Hindlimb muscle (tissue), 1 donor: ENCODE data around the gene NTN5. TPM values are rescaled to one million over a fixed set of nuclear protein-coding genes. Genes with fewer than 3 reads are reported as not detected.

Experiments used
- DNase-seq: peaks from one replicate; pipeline ENCODE4 v3.0.0-alpha.2; 2013
- polyA plus RNA-seq: library from polyadenylated mRNA; unstranded; fragments of 120-200 nt; gene quantifications from one replicate; pipeline ENCODE4 v1.2.1, GENCODE V29; 2013; ENCODE audit not compliant: insufficient read length

Gene NTN5
- polyA plus RNA-seq, 1 donor, result 0.72 TPM

DNA sequence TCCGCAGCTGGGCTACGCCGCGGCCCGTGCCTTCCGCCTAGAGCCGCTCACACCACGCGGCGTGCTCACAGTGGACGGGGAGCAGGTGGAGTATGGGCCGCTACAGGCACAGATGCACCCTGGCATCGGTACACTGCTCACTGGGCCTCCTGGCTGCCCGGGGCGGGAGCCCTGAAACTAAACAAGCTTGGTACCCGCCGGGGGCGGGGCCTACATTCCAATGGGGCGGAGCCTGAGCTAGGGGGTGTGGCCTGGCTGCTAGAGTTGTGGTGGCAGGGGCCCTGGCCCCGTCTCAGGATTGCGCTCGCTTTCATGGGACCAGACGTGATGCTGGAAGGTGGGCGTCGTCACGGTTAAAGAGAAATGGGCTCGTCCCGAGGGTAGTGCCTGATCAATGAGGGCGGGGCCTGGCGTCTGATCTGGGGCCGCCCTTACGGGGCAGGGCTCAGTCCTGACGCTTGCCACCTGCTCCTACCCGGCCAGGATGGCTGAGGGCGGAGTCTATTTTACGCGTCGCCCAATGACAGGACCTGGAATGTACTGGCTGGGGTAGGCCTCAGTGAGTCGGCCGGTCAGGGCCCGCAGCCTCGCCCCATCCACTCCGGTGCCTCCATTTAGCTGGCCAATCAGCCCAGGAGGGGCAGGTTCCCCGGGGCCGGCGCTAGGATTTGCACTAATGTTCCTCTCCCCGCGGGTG lies 43.1 kb downstream of the NTN5 start:
- DNase-seq, result no peak

DNA sequence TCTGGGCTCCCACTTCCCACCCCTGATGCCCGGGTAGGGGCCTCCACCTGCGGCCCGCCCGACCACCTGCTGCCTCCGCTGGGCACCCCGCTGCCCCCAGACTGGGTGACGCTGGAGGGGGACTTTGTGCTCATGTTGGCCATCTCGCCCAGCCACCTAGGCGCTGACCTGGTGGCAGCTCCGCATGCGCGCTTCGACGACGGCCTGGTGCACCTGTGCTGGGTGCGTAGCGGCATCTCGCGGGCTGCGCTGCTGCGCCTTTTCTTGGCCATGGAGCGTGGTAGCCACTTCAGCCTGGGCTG lies 43.6 kb downstream of the NTN5 start:
- no peak for DNase-seq

DNA sequence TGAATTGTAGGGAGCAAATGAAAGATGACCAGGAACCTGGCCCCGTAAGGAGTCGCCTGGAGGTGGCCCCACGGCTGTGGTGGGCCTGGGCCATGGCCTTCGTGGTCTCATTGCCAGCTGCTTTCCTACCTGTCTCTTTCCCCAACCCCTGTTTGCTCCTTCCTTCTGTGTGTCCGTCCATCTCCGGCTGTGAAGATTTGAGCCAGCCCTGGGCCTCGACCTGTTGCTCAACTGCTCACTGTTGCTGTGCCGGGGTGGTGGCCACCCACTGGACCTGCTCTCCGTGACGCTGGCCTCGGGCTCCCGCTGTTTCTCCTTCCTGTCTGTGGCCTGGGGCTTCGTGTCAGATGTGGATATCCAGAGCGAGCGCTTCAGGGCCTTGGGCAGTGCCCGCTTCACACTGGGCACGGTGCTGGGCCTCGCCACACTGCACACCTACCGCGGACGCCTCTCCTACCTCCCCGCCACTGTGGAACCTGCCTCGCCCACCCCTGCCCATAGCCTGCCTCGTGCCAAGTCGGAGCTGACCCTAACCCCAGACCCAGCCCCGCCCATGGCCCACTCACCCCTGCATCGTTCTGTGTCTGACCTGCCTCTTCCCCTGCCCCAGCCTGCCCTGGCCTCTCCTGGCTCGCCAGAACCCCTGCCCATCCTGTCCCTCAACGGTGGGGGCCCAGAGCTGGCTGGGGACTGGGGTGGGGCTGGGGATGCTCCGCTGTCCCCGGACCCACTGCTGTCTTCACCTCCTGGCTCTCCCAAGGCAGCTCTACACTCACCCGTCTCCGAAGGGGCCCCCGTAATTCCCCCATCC lies 44.1 kb downstream of the NTN5 start:
- DNase-seq, result no peak

- DNase-seq, result no peak
Measured at GRCh38 chr19:48627865-48628314, 44.9 kb downstream of the NTN5 start.

- DNase-seq, result no peak
Measured at GRCh38 chr19:48627201-48627864, 45.5 kb downstream of the NTN5 start.

DNA sequence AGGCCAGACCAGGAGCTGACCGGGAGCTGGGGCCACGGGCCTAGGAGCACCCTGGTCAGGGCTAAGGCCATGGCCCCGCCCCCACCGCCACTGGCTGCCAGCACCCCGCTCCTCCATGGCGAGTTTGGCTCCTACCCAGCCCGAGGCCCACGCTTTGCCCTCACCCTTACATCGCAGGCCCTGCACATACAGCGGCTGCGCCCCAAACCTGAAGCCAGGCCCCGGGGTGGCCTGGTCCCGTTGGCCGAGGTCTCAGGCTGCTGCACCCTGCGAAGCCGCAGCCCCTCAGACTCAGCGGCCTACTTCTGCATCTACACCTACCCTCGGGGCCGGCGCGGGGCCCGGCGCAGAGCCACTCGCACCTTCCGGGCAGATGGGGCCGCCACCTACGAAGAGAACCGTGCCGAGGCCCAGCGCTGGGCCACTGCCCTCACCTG lies 46.9 kb downstream of the NTN5 start:
- DNase-seq, result no peak

- DNase-seq, result no peak
Measured at GRCh38 chr19:48624791-48625723, 47.8 kb downstream of the NTN5 start.

DNA sequence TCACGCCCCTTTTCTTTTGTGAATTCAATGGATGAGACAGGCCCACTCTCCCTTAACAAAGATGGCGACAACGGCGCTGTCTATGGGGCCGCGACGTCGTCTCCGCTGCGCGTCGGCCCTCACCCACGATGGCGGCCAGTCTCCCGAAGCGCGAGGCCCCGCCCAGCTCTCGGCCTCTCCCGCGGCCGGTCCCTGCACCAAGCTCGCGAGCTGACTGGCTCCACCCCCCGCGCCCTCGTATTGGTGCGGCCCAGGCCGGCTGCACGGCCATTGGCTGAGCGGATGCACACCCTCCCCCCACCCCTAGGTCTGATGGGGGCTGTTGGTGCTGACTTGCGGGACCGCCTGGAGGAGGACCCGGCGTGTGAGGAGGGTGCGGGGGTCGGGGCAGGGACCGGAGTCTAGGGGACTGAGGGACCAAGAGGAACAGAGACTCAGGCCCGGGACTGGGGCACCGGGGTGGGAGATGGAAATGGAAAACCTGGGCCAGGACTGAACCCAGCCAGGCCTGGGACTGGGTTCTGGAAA lies 48.7 kb downstream of the NTN5 start:
- peak; percentile 98 for DNase-seq

GRCh38 chr19:48623556-48624066 lies 49.2 kb downstream of the NTN5 start:
- DNase-seq, result no peak

- no peak for DNase-seq
Measured at GRCh38 chr19:48619692-48620585, 52.9 kb downstream of the NTN5 start.

DNA sequence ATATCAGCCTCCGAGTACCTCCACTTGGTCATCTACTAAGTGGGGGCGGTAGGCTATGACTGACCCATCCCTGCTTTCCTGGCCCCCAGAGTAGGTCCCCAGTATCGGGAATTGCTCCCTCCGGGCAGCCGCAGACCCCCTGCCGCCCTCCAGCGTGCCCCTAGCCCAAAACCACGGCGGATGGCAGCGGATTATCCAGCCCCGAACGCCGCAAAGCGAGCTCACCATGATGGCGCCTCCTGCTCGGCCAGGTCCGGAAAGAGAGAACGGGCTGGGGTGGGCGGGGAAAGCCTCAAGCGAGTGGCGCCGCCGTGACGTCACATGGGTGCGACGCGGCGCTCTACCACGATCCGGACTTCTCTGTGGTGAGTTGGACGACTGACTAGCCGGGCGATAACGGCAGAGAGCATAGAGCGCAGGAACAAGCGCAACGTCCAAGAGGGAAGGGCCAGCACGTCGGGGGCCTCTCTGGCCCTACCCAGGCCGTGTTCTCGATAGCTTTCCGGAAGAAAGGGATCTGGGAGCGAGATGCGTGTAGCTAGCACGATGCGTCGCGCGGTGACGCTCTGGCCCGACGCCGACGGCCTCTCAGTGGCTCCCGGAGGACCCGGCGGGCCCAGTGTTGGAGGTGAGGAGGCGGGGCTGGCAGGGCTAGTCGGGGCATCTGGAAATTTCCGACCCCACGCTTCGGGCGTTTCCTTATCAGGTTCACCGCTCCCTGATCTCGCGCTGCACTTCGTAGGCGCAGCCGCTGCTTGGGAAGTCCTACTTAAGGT lies 53.7 kb downstream of the NTN5 start, which contains the start of the genes RPL18 and SPHK2:
Gene RPL18, minus strand, starts transcription at position 263 of the 776 bp plus-strand sequence. Its CDS starts 35 bp downstream, at position 228.
Gene SPHK2, plus strand, starts transcription at position 591 of the 776 bp plus-strand sequence. CDS start 1,009 bp downstream, outside the sequence.
- peak; percentile 99 for DNase-seq

GRCh38 chr19:48618278-48618915 lies 54.4 kb downstream of the NTN5 start:
- no peak for DNase-seq

DNA sequence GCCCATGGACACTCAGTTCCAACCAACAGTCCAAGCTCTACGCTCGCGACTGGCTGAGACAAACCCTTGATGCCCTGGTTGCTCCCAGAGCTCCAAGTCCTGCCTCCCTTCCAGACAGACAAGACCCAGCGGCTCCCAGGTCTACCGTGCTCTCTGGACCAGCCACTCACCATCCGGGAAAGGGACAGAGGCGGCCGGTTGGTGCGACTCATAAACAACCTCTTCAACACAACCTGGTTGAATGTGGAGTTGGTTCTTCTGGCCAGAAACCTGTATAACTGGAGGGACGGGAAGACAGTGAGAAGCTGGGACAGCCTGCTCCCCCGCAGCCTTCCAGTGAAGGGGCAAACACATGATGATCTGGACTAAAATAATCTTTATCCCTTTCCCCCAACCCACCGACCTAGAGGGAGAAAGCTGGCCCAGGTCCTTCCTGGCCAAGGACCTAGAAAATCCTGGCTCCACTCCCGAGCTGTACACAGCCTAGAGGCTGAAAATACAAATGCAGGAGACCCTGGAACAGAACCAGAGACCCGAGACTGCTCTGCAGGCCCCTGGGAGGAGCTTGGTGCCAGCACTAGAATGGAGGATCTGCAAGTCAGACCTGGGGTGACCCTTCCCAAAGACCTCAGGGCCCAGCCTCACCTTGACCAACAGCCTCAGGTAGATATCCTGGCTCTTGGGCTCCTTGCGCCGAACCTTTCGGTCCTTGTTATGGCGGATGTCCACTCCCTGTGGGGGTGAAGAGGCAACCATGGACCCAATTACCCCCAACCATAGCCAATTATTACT lies 55.5 kb downstream of the NTN5 start:
- peak; percentile 49 for DNase-seq

DNA sequence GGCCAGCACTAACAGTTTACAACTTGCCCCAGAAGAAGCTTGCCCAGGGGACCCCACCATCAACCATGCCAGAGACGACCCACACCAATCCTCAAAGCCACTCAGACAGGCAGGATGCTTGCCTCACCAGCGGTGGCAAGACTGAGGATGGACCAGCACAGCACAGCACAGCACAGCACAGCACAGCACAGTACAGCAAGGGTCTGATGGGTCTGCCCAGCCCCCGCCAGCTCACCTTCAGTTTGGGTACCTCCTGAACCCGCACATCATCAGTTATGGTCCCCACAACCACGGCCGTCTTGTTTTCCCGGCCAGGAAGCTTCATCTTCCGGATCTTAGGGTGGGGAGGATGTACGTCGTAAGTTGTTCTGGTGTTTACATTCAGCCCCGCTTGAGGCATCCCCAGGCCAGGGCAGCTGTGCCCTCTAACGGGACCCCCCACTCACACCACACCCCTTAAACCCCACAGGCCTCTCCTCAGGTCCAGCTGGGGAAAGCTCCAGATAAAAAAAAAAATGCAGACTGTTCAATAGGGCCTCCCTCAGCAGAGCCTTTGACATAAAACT lies 56.2 kb downstream of the NTN5 start:
- DNase-seq, result no peak

- DNase-seq, result no peak
Measured at GRCh38 chr19:48616041-48616436, 56.8 kb downstream of the NTN5 start.

DNA sequence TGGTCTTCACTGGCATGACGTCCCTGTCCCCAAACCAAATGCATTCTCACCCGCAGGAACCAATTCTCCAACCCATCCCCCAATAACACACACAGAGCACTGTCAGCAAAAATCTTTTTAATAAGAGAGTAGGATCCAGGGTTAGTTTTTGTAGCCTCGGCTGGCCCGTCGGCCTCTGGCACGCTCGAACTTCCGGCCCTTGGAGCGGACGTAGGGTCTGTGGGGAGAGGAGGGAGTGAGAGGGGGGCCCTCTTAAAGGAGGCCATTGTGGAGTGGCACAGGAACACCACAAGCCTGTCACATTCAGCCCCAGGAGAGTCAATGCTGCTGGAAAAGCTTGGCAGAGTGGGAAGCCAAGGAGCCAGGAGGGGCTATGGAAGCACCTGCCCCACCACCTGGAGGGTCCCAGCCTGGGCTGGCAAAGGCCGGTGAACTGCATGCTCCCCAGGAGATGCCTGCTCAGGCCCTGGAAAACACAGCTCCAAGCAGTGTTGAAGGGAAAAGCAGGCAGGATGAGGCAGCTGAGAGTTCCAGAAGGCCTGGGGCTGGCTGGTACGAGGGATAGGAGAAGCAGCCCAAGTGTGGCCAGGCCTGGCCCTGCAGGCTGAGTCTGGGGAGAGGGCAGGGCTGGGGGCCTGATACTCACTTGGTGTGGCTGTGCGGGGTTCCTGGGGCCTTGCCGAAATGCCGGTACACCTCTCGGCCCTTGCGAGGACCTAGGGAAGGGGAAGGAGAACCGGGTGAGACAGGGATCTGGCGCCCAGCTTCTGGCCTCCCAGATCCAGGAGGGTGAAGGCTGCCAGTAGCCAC lies 57.4 kb downstream of the NTN5 start:
- no peak for DNase-seq
